Fibroblast of skin of scalp (primary cell): ENCODE results near the gene SCP2.

Experiments used
- DNase-seq: peaks from one replicate; pipeline ENCODE4 v3.0.0-alpha.2; 2013

The SCP2 gene

GRCh38 chr1:53083636-53084588, 156.8 kb downstream of the SCP2 start:
- DNase-seq: no peak

DNA sequence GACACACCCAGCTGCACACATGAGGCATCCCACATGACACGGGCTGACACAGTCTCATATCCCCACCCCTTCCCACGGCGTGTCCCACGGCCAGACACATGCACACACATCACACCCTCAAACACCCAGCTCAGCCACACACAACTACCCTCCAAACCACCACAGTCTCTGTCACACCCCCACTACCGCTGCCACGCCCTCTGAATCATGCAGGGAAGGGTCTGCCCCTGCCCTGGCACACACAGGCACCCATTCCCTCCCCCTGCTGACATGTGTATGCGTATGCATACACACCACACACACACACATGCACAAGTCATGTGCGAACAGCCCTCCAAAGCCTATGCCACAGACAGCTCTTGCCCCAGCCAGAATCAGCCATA, 157.5 kb downstream of the SCP2 start:
- DNase-seq: no peak

DNA sequence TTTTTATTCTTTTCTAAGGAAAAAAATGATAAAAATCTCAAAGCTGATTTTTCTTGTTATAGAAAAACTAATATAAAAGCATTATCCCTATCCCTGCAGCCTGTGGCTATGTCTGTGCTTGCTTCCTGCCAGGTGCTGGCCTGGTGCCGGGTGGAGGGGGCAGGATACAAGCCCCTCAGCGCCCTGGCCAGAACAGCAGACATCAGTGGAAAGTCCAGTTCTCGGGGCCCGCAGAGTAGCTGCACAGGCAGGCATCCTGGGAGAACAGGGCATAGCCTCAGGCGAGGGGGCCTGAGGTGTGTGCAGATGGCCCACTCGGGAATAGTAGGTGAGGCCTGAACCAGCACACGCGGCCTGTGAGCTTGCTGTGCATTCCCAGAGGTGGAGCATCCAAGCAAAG, 158.3 kb downstream of the SCP2 start:
- DNase-seq: no peak

- peak; percentile 32 for DNase-seq
Observed at GRCh38 chr1:53086491-53087070, 159.5 kb downstream of the SCP2 start.

DNA sequence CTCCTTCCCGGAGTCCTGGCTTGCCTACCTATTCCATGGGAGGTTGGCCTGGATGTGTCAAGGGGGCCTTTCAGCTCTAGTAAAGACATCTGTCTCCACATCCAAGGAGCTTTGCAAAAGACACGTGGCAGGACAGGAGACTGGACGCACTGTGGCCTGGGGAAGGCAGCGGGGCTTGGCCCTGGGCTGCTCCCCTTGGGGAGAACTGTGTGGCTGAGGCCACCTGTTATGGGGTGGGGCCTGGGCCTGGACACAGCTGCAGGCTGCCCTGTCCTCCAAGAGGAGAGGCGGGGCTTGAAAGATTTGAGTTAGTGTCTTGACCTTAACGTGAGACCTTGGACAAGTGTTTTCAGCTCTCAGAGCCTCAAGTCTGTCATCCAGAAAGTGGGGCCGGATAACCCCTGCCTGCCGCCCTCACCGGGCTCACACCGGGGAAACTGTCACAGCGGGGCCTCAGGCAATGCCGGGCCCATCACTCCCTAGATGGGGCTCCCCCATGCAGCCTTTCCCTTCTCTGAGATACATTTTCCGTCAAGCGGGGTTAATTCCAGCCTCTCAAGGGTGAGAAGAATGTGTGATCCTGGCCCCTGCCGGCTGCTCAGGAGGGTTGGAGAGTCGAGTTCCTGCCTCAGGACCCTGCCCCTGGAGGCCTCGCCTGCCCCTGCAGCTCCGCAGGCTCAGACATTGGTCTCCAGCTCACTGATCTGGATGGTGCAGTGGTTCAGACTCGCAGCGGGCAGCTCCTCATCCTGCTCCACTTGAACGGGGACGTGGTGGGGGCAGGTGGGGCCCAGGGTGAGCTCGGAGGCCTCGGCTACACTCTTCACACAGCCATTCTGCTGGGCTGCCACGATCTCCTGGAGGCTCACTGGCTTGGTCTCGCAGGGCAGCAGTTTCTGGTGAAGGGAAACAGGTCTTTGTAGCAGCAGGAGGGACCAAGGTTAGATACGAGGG, 160.5 kb downstream of the SCP2 start:
- DNase-seq: no peak

DNA sequence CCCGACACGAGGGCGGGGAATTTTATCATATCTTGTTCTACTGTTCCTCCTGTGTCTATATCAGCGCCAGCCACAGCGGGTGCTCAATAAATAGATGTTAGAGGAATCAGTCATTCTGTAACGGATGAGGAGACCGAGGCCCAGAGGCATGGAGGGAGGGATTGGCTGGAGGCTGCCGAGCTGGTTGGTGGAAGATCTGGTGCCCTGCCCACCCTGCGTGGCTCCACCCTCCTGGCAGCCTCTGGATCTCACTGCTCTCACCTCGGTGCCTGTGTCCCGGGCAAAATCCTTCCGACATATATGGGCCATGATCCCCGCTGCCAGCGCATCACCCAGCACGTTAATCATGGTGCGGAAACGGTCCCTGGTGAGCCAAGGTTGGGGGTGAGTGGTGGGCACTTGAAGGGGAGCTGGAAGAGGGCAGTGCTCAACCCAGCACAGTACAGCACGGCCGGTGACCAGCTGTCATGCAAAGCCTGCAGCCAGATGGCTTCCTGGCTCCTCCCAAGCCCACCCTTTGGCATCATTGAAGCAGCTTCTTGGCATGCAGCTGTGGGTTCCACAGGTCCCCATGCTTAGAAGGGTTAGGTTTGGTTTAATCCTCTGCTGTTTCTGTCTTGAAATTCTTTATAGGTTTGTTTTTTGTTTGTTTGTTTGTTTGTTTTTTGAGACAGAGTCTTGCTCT, 161.7 kb downstream of the SCP2 start:
- no peak for DNase-seq

- peak; percentile 46 for DNase-seq
Observed at GRCh38 chr1:53089478-53090226, 162.6 kb downstream of the SCP2 start.

- DNase-seq: no peak
Observed at GRCh38 chr1:53090227-53091147, 163.4 kb downstream of the SCP2 start.

GRCh38 chr1:53091841-53092645, 165.0 kb downstream of the SCP2 start:
- DNase-seq: peak; percentile 22

DNA sequence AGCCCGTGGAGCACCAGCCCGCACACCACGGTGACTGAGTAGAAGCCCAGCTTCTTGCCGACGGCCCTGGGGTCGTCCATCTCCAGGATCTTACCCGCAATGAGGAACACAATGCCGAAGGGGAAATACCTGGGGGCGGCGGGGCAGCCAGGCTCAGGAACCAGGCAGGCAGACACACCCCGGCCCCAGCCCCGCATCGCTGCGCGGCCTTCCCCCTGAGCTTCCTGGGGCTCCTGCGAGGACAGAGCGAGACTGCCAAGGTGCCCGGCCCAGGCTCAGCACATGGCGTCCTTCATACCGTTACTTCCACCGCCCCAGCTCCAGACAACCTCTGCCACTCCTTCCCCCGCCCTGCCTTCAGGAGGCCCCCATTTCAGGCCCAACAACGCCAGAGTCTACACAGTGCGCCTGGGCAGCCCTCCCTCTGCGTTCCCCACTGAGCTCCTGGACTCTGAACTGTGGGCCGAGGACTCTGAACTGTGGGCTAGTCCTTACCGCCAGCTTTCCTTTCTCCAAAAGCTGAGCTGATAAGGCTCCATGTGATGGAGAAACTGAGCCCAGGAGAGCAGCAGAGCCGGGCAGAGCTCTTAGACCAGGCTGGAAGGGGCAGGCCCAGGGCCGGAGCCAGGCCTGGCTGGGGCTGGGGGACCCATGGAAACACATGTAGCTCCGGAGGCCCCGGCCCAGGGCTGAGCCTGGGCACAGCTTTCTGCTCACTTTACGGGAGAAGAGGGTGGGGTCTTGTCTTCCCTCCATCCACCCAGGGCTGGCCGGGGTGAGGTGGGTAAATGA, 165.8 kb downstream of the SCP2 start:
- DNase-seq: no peak

GRCh38 chr1:53093451-53093754, 166.3 kb downstream of the SCP2 start:
- no peak for DNase-seq

DNA sequence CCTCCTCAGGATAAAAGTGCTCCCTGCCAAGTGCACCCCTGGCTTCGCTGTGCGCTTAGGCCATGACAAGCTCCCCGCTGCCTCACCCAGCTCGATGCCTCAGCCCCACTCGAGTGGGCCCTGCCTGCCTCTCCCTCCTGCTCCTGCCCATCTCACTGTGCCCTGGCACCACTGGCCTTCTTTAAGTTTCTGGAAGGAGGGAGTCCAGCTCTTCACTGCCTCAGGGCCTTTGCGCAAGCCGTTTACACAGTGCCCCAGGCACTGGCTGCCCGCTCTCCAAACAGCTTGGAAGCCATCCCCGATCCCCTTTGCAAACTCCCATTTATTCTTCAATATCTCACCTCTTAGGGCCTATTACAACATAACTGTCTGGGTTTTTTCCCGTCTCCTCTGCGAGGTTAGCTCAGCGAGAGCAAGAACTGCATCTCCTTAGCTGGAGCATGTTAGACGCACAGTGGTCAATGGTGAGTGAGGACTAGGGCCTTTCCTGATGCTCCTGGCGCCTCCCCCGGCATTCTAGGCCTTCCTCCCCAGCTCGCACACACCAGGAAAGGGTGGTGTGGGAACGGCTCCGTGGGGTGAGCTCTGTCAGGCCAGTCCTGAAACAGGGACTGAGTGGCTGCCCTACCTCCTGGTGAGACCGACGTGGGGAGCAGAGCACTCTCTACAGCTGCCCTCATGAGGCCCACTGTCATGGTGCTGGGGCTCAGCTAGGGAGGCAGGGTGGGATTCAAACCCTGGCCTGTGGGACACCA, 166.9 kb downstream of the SCP2 start:
- no peak for DNase-seq

DNA sequence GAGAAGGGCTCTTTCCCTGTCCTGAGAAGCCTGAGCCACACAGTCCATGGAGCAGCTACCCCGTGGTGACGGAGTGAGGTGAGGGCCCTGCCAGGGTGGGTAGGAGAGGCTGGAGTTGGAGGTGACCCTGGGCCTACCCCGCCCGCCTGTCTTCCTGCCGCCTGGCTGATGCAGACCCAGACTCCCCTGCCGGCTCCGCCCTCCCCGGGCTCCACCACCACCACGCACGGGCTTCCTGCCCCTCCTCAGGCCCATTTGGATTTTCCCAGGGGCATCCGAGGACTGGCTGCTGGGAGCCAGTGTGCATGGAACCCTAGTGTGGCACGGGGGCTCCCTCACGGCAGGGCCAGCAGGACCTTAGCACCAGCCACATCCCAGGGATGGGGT, 167.4 kb downstream of the SCP2 start:
- DNase-seq: no peak
